Tibial artery (tissue), 4 donors: ENCODE data around the gene SLC28A2.

Source experiments
- DNase-seq, 2 donors: peaks; one replicate each; pipeline ENCODE4 v3.0.0-alpha.2; 2019
- H3K27ac ChIP-seq, 2 donors: fragments of 200-600 bp; sonication (generic) in 1 of 2; 1 replicate in 1 of 2; 2 replicates in 1 of 2; pipeline ENCODE4 v1.5.1; 2018 to 2019; ENCODE audit warnings: mild to moderate bottlenecking in 1 of 2
- H3K27me3 ChIP-seq, 2 donors: fragments of 200-600 bp; sonication (generic) in 1 of 2; one replicate each; pipeline versions ENCODE4 v1.5.1 to v1.6.0; 2016 to 2019
- H3K36me3 ChIP-seq, 3 donors: fragments of 200-600 bp; sonication (generic) in 2 of 3; one replicate each; pipeline ENCODE4 v1.5.1; 2016 to 2019; ENCODE audit warnings: mild to moderate bottlenecking in 2 of 3
- H3K4me1 ChIP-seq, 4 donors: fragments of 200-600 bp; sonication (generic) in 2 of 4; 1 replicate in 3 of 4; 2 replicates in 1 of 4; pipeline ENCODE4 v1.5.1; 2016 to 2019
- H3K4me3 ChIP-seq, 2 donors: fragments of 200-600 bp; sonication (generic) in 1 of 2; 1 replicate in 1 of 2; 2 replicates in 1 of 2; pipeline ENCODE4 v1.5.1; 2018 to 2019; ENCODE audit warnings: mild to moderate bottlenecking in 2 of 2
- H3K9me3 ChIP-seq, 3 donors: fragments of 200-600 bp; sonication (generic) in 1 of 3; one replicate each; pipeline ENCODE4 v1.5.1; 2016 to 2019
- intact Hi-C: fragments of 100-400 bp; cut with DNase I; formaldehyde crosslinking; loops from one replicate; pipeline ENCODE4 v1.15.0; 2023; ENCODE audit warnings: low total_unique reads
- TF ChIP-seq, protein P1 (sequence below), 2 experiments: fragments of 200-600 bp in 1 of 2; fragments of 450-650 bp in 1 of 2; IDR thresholded peaks; one replicate each; pipeline ENCODE4 v1.5.1; 2017 to 2019; ENCODE audit warnings: antibody characterized with exemption in 2 of 2, mild to moderate bottlenecking in 1 of 2, moderate library complexity in 1 of 2

SLC28A2 gene

DNA sequence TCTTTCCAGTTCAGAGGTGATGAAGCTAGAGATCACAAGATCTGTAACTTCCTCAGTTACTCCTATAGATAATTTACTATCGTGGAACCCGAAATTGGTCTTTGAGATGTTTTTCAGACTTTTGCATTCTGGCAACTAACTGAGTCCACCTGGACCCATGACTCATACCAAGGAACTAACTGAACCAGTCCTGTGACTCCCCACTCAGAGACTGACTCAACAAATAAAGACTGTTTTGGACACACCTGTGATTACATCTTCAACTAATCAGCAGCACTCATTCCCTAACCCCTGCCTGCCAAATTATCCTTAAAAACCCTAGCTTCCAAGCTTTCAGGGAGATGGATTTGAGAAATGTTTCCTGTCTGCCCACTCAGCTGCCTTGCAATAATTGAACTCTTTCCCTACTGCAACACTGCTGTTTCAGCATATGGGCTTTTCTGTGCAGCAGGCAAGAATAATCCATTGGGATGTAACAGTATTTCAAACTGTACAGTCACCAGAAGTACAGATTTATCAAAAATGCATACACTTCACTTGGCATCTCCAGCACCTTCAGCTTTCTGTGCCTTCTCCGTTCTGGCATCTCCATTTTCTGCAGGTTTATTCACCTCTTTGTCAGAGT, 68.7 kb downstream of the SLC28A2 start:
- Histone ChIP-seq H3K36me3 (no peaks in the 10 kb centered on the region), H3K4me3 (no peak overlapping the region), H3K27ac (no peak overlapping the region), H3K4me1 (no peaks in the 10 kb centered on the region), H3K27me3 (no peaks in the 10 kb centered on the region), H3K9me3 (no peaks in the 10 kb centered on the region)
- TF ChIP-seq, protein P1, sequence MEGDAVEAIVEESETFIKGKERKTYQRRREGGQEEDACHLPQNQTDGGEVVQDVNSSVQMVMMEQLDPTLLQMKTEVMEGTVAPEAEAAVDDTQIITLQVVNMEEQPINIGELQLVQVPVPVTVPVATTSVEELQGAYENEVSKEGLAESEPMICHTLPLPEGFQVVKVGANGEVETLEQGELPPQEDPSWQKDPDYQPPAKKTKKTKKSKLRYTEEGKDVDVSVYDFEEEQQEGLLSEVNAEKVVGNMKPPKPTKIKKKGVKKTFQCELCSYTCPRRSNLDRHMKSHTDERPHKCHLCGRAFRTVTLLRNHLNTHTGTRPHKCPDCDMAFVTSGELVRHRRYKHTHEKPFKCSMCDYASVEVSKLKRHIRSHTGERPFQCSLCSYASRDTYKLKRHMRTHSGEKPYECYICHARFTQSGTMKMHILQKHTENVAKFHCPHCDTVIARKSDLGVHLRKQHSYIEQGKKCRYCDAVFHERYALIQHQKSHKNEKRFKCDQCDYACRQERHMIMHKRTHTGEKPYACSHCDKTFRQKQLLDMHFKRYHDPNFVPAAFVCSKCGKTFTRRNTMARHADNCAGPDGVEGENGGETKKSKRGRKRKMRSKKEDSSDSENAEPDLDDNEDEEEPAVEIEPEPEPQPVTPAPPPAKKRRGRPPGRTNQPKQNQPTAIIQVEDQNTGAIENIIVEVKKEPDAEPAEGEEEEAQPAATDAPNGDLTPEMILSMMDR (IDR thresholded peaks at IDR 0.05), result no peak
- DNase-seq, result no peak
- intact Hi-C loops, result no loop called here

DNA sequence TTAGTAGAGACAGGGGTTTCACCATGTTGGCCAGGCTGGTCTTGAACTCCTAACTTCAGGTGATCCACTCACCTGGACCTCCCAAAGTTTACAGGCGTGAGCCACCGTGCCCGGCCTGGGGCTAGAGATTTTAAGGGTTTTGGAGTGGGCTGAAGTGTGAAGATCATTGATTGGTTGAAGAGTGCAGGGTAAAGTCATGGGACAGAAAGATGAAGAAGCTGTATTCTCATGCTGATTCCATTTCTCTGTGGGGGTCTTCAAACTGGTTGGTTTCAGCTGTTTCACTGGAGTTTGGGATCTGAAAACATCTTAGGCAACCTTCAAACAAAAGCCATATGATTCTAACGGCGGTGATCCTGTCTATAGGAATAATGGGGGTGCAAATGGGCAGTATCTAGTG, 74.2 kb downstream of the SLC28A2 start:
- no peak overlapping the region for H3K4me3 ChIP-seq
- no peaks in the 10 kb centered on the region for H3K27me3 ChIP-seq
- no peak for DNase-seq
- H3K9me3 ChIP-seq, result no peaks in the 10 kb centered on the region
- H3K27ac ChIP-seq, result no peak overlapping the region
- TF ChIP-seq, protein P1 (IDR thresholded peaks at IDR 0.05), result no peak
- no peaks in the 10 kb centered on the region for H3K36me3 ChIP-seq
- no peaks in the 10 kb centered on the region for H3K4me1 ChIP-seq
- intact Hi-C loops, result no loop called here

DNA sequence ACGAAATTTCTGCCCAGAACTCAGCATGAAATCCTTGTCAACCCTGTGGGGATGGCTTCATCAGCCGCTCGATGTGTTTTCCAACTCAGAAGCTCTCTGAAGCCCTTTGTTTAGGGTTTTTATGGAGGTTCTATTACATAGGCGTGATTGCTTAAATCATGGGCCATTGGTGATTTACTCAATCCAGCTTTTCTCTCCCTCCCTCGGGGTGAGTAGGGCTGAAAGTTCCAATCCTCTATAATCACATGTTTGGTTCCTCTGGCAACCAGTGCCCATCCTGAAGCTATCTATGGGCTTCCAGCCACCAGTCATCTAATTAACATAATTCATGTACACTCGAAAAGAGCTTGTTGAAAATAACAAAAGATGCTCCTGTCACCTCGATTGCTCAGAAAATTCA, 74.7 kb downstream of the SLC28A2 start:
- H3K4me1 ChIP-seq, result no peaks in the 10 kb centered on the region
- no peak for DNase-seq
- intact Hi-C loops, result no loop called here
- H3K9me3 ChIP-seq, result no peaks in the 10 kb centered on the region
- no peaks in the 10 kb centered on the region for H3K36me3 ChIP-seq
- TF ChIP-seq, protein P1 (IDR thresholded peaks at IDR 0.05), result no peak
- H3K4me3 ChIP-seq, result no peak overlapping the region
- H3K27me3 ChIP-seq, result no peaks in the 10 kb centered on the region
- no peak overlapping the region for H3K27ac ChIP-seq
